ENCODE measurements around the gene RPL36AL.

RPL36AL gene

GRCh38 chr14:49579841-49580240 is 40.6 kb downstream of the RPL36AL start:
- DNase-seq = no peak

GRCh38 chr14:49578141-49578540 is 42.3 kb downstream of the RPL36AL start:
- no peak for DNase-seq

GRCh38 chr14:49574038-49574437 is 46.4 kb downstream of the RPL36AL start:
- no peak for DNase-seq

GRCh38 chr14:49569281-49569680 is 51.1 kb downstream of the RPL36AL start:
- no peak for DNase-seq

Measured in CD4-positive, alpha-beta T cell treated with Interleukin-4 for 4 hours (primary cell).